IPS DF 6.9 (cell line): ENCODE measurements around the gene EML4.
"Not testable (repeated sequence)": the region's sequence is repeated elsewhere in the genome, so short reads cannot be mapped to it uniquely, and the experiment has no call there.

Experiments used
- DNase-seq: peaks from one replicate; pipeline ENCODE4 v3.0.0-alpha.2; 2013; ENCODE audit warnings: low read depth, low spot score
- H3K27ac ChIP-seq: one replicate; pipeline ENCODE4 v1.5.1; 2013; ENCODE audit warnings: low read length, control low read depth
- H3K27me3 ChIP-seq: 2 replicates; pipeline ENCODE4 v1.6.1; 2013; ENCODE audit warnings: mild to moderate bottlenecking, low read length; ENCODE audit not compliant: control insufficient read depth, insufficient read depth
- H3K36me3 ChIP-seq: 2 replicates; pipeline ENCODE4 v1.6.1; 2013; ENCODE audit warnings: low read length; ENCODE audit not compliant: control insufficient read depth, insufficient read depth
- H3K4me1 ChIP-seq: 2 replicates; pipeline ENCODE4 v1.6.1; 2013; ENCODE audit warnings: low read length; ENCODE audit not compliant: control insufficient read depth, insufficient read depth
- H3K4me3 ChIP-seq: 2 replicates; pipeline ENCODE4 v1.5.1; 2013; ENCODE audit warnings: mild to moderate bottlenecking, low read length
- H3K9me3 ChIP-seq: 2 replicates; pipeline ENCODE4 v1.6.1; 2013; ENCODE audit warnings: low read length, inconsistent platforms; ENCODE audit not compliant: control insufficient read depth, insufficient read depth
- WGBS: extraction: QIAGEN DNeasy Blood & Tissue Kit; methylation state at CpG from one replicate; pipeline ENCODE4 v1.1.7; 2013; ENCODE audit warnings: mixed read lengths, missing lambda C conversion rate; ENCODE audit not compliant: insufficient read length, insufficient coverage; 5-methylcytosine and 5-hydroxymethylcytosine counted together

EML4 gene

DNA sequence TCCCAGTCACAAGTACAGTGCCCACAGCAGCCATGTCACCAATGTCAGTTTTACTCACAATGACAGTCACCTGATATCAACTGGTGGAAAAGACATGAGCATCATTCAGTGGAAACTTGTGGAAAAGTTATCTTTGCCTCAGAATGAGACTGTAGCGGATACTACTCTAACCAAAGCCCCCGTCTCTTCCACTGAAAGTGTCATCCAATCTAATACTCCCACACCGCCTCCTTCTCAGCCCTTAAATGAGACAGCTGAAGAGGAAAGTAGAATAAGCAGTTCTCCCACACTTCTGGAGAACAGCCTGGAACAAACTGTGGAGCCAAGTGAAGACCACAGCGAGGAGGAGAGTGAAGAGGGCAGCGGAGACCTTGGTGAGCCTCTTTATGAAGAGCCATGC is 160.6 kb downstream of the EML4 start:
- Histone ChIP-seq H3K4me1 (no peaks in the 10 kb centered on the region), H3K27me3 (no peaks in the 10 kb centered on the region), H3K36me3 (peaks cover 13% of the 10 kb centered on the region; the same call in 1 of the 2 replicates), H3K27ac (no peak overlapping the region), H3K9me3 (no peaks in the 10 kb centered on the region), H3K4me3 (no peak overlapping the region)
- no CpG with 5 or more reads among the region's 5 CpGs for WGBS
- no peak for DNase-seq

GRCh38 chr2:42331569-42332284 is 162.6 kb downstream of the EML4 start:
- no CpG with 5 or more reads among the region's 9 CpGs for WGBS
- peaks cover 13% of the 10 kb centered on the region; the same call in 1 of the 2 replicates for H3K36me3 ChIP-seq
- no peaks in the 10 kb centered on the region for H3K27me3 ChIP-seq
- H3K4me3 ChIP-seq, result no peak overlapping the region
- no peaks in the 10 kb centered on the region for H3K4me1 ChIP-seq
- DNase-seq, result no peak
- no peak overlapping the region for H3K27ac ChIP-seq
- no peaks in the 10 kb centered on the region for H3K9me3 ChIP-seq

DNA sequence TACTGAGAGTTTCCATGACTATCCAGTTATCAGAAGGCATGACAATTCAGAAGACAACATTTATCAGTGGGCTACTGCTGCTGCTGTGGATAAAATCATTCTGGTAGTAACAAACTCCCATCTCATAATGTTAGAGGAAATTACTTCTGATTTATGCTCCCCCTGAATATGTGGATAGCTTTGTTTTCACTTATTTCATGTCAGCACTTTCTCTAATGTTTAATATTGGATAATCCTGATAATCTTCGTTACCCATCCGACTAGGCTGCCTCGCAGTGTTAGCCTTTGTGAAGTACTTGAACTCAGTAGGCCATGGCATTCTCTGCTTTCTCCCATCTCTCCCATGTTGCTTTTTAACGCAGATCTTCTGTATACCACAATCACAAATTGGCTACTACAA is 163.4 kb downstream of the EML4 start:
- WGBS, result no CpG with 5 or more reads among the region's 4 CpGs
- Histone ChIP-seq H3K4me1 (no peaks in the 10 kb centered on the region), H3K27ac (no peak overlapping the region), H3K27me3 (no peaks in the 10 kb centered on the region), H3K36me3 (peaks cover 13% of the 10 kb centered on the region; the same call in 1 of the 2 replicates), H3K4me3 (no peak overlapping the region), H3K9me3 (no peaks in the 10 kb centered on the region)
- no peak for DNase-seq

DNA sequence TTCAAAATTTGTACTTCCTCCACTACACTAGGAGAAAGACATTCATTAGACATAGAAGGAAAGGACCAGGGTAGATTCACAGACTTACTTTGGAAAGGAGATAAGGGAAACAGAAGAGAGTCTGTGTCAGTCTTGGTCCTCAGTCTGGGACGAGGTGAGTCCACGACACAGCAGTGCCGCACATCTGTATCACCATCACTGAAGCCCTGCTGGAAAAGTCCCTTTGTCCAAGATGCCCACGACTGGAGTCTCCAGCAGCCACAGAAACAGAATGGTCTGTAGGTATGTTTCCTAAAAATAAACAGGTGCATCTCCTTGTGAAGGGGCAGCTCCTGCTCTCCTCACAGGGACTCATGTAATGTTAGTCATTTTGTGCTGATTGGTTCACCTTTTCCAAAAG is 164.4 kb downstream of the EML4 start:
- H3K4me3 ChIP-seq, result no peak overlapping the region
- H3K27ac ChIP-seq, result no peak overlapping the region
- no peaks in the 10 kb centered on the region for H3K4me1 ChIP-seq
- H3K9me3 ChIP-seq, result no peaks in the 10 kb centered on the region
- peaks cover 16% of the 10 kb centered on the region; the same call in 1 of the 2 replicates for H3K36me3 ChIP-seq
- no peaks in the 10 kb centered on the region for H3K27me3 ChIP-seq
- no CpG with 5 or more reads among the region's 4 CpGs for WGBS
- DNase-seq, result no peak

- no CpG with 5 or more reads among the region's 3 CpGs for WGBS
Measured at GRCh38 chr2:42334220-42334619, 165.1 kb downstream of the EML4 start.

DNA sequence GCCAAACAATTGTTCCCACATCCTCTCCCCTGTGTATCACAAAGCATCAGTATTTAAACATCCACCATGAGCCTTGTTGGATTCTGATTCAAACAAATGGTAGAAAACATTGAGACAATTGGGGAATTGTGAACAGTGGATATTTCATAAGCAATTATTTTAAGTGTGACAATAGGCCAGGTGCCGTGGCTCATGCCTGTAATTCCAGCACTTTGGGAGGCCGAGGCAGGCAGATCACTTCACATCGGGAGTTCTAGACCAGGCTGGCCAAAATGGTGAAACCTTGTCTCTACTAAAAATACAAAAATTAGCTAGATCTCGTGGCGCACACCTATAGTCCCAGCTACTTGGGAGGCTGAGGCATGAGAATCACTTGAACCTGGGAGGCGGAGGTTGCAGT is 165.7 kb downstream of the EML4 start:
- H3K27ac ChIP-seq, H3K27me3 ChIP-seq, H3K9me3 ChIP-seq, H3K4me1 ChIP-seq, H3K4me3 ChIP-seq, DNase-seq: not testable (repeated sequence)
- no CpG with 5 or more reads among the region's 6 CpGs for WGBS
- H3K36me3 ChIP-seq, result peaks cover 12% of the 10 kb centered on the region; the same call in 1 of the 2 replicates

More at GRCh38 chr2:42334220-42334619, 165.1 kb downstream of the EML4 start:
- Histone ChIP-seq H3K27ac (no peak overlapping the region), H3K27me3 (no peaks in the 10 kb centered on the region), H3K4me1 (no peaks in the 10 kb centered on the region), H3K36me3 (peaks cover 16% of the 10 kb centered on the region; the same call in 1 of the 2 replicates), H3K9me3 (no peaks in the 10 kb centered on the region), H3K4me3 (no peak overlapping the region)
- DNase-seq, result no peak

- no peaks in the 10 kb centered on the region for H3K4me1 ChIP-seq
- H3K27ac ChIP-seq, result no peak overlapping the region
- H3K36me3 ChIP-seq, result peaks cover 12% of the 10 kb centered on the region; the same call in 1 of the 2 replicates
- H3K9me3 ChIP-seq, result no peaks in the 10 kb centered on the region
- DNase-seq, result no peak
- WGBS, result 100% methylated on average over 1 of the region's 10 CpGs
- H3K27me3 ChIP-seq, result no peaks in the 10 kb centered on the region
- H3K4me3 ChIP-seq, result no peak overlapping the region
Measured at GRCh38 chr2:42335514-42336104, 166.5 kb downstream of the EML4 start.

DNA sequence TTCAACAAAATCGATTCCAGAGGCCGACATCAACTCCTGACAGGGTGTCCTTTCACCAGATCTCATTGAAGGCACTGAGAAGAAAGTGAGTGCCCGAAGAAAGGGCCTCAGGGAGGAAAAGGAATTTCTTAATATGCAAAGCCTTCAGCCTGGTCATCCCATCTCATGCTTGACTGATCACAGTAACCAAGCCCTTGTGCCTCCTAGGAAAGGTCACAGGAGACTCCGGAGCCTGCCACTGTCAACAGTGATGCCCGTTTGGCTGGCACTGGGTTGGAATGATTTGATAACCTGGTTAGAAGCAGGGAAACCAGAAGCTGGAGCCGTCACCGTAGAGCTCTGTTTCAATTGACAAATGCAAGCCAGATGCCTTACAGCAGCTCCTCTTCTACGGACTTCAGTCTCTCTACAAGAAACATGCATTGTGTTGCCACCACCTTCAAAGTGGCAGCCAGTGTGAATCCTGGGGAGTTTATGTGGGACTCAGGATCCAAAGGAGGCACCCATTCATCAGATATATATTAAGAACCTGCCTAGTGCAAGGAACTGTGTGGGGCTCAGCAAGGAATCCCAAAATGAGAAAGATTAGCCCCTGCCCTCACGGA is 167.3 kb downstream of the EML4 start:
- Histone ChIP-seq H3K27me3 (no peaks in the 10 kb centered on the region), H3K36me3 (peaks cover 14% of the 10 kb centered on the region; the same call in 1 of the 2 replicates), H3K4me1 (no peaks in the 10 kb centered on the region), H3K9me3 (no peaks in the 10 kb centered on the region), H3K4me3 (no peak overlapping the region), H3K27ac (no peak overlapping the region)
- WGBS, result no CpG with 5 or more reads among the region's 9 CpGs
- DNase-seq, result no peak

DNA sequence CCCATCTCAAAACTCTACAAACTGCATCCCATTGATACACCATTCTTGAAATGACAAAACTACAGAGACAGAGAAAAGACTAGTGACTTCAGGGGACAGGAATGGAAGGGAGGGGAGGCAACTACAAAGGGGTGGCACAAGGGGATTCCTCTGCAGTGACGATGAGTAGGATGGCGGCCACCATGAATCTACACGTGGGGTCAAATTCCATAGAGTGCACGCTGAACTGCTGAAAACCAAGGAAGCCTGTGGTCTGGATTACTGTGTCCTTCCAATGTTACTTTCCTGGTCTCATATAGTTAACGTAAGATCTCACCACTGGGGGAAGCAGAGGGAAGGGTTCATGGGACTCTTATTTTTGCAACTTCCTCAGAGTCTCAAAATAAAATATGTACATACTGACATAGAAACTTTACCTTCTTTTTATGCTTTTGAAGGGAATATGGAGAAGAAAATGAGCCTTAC is 168.2 kb downstream of the EML4 start:
- H3K36me3 ChIP-seq, result peaks cover 14% of the 10 kb centered on the region; the same call in 1 of the 2 replicates

GRCh38 chr2:42337846-42338566 is 168.9 kb downstream of the EML4 start:
- Histone ChIP-seq H3K4me3 (no peak overlapping the region), H3K27me3 (no peaks in the 10 kb centered on the region), H3K9me3 (no peaks in the 10 kb centered on the region), H3K36me3 (peaks cover 14% of the 10 kb centered on the region; the same call in 1 of the 2 replicates), H3K27ac (no peak overlapping the region), H3K4me1 (no peaks in the 10 kb centered on the region)
- no peak for DNase-seq
- no CpG with 5 or more reads among the region's 28 CpGs for WGBS

More for the DNA sequence above, 168.2 kb downstream of the EML4 start:
- Histone ChIP-seq H3K4me1 (no peaks in the 10 kb centered on the region), H3K4me3 (no peak overlapping the region), H3K27ac (no peak overlapping the region), H3K27me3 (no peaks in the 10 kb centered on the region), H3K9me3 (no peaks in the 10 kb centered on the region)
- no CpG with 5 or more reads among the region's 5 CpGs for WGBS
- DNase-seq, result no peak
